ENCODE data around the gene TMEM14A.
"Not testable (repeated sequence)": the region's sequence is repeated elsewhere in the genome, so short reads cannot be mapped to it uniquely, and the experiment has no call there.

The TMEM14A gene

GRCh38 chr6:52712136-52712535 lies 41.2 kb downstream of the TMEM14A start:
- DNase-seq (ENCODE audit: extremely low read depth, low read depth) = no peak
- TF ChIP-seq, protein P1, sequence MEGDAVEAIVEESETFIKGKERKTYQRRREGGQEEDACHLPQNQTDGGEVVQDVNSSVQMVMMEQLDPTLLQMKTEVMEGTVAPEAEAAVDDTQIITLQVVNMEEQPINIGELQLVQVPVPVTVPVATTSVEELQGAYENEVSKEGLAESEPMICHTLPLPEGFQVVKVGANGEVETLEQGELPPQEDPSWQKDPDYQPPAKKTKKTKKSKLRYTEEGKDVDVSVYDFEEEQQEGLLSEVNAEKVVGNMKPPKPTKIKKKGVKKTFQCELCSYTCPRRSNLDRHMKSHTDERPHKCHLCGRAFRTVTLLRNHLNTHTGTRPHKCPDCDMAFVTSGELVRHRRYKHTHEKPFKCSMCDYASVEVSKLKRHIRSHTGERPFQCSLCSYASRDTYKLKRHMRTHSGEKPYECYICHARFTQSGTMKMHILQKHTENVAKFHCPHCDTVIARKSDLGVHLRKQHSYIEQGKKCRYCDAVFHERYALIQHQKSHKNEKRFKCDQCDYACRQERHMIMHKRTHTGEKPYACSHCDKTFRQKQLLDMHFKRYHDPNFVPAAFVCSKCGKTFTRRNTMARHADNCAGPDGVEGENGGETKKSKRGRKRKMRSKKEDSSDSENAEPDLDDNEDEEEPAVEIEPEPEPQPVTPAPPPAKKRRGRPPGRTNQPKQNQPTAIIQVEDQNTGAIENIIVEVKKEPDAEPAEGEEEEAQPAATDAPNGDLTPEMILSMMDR (IDR thresholded peaks at IDR 0.05; ENCODE audit: low read depth, low read length) = no peak

DNA sequence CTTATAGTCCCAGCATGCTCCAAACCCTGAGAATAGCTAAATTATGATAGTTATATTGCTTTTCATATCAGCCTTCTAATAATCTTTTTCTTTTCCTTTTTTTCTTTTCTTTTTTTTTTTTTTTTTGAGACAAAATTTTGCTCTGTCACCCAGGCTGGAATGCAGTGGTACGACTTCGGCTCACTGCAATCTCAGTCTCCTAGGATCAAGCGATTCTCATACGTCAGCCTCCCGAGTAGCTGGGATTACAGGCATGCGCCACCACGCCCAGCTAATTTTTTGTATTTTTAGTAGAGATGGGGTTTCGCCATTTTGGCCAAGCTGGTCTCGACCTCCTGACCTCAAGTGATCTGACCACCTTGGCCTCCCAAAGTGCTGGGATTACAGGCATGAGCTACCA lies 43.8 kb downstream of the TMEM14A start:
- not testable (repeated sequence) for DNase-seq (ENCODE audit: extremely low read depth, low read depth)

DNA sequence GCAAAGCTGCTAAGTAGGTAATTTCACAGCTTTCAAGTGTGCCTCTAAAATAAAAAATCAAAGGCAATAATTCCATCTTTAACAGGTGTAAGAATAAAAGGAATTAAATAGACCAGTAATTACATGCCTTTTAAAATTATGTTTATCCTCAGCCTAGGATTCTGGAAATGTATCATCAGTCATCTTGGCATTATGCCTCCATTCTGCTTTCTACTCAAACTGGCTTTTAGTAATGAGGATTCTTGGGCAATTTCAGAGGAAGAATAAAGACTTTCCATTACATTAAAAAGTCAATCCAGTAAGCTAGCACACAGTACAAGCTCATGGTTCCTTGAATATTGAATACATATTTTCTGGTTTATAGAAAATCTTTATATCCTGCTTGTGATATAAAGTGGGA lies 47.6 kb downstream of the TMEM14A start:
- DNase-seq (ENCODE audit: extremely low read depth, low read depth) = no peak
- TF ChIP-seq, protein P1 (IDR thresholded peaks at IDR 0.05; ENCODE audit: low read depth, low read length) = no peak

- DNase-seq (ENCODE audit: extremely low read depth, low read depth) = no peak
Observed at GRCh38 chr6:52720321-52720720, 49.4 kb downstream of the TMEM14A start.

GRCh38 chr6:52724042-52724405 lies 53.1 kb downstream of the TMEM14A start:
- DNase-seq (ENCODE audit: extremely low read depth, low read depth) = peak; percentile 25
- TF ChIP-seq, protein P1 (IDR thresholded peaks at IDR 0.05; ENCODE audit: low read depth, low read length) = no peak

More at GRCh38 chr6:52720321-52720720, 49.4 kb downstream of the TMEM14A start:
- TF ChIP-seq, protein P1 (IDR thresholded peaks at IDR 0.05; ENCODE audit: low read depth, low read length) = no peak

DNA sequence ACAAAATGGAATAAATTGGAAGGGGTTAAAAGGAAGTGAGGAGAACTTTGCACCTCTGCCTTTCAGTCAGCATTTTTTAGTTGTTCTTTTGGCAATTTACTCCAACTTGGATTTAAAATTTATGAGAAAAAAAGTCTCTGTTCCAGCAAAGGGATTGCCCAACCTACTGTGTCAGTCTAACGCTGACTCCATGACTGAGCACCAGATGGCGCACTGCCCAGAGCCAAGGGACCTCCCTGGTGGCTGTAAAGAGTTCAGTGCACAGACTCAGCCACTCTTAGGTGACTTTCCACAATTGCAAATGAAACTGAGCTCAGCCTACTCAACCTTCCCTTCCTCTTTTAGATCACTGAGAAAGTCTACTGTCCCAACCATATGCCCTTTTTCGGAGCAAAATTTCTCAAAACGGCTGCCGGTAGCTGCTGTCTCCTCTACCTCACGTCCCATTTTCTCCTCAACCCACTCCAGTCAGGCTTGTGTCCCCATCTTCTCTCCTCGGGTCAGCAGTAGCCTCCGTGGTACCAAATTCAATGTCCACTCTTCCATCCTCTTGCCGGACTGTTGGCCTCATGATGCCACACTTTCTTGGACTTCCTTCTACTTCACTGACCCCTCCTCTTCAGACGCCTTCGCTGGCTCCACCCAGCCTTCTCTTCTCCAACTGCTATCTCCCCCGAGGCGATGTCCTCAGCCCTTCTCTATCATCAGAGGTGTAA lies 53.7 kb downstream of the TMEM14A start:
- no peak for DNase-seq (ENCODE audit: extremely low read depth, low read depth)
- TF ChIP-seq, protein P1 (IDR thresholded peaks at IDR 0.05; ENCODE audit: low read depth, low read length) = peak; percentile 58

GRCh38 chr6:52725143-52725534 lies 54.2 kb downstream of the TMEM14A start:
- no peak for DNase-seq (ENCODE audit: extremely low read depth, low read depth)
- TF ChIP-seq, protein P1 (IDR thresholded peaks at IDR 0.05; ENCODE audit: low read depth, low read length) = no peak

Data from AG09319 (cell line).